H9 (cell line): ENCODE measurements around the gene ZNF521. TPM values are rescaled to one million over a fixed set of nuclear protein-coding genes. Genes with fewer than 3 reads are reported as not detected.

ENCODE experiments used
- DNase-seq: peaks from one replicate; pipeline ENCODE4 v3.0.0-alpha.2; 2017
- H2AFZ ChIP-seq: one replicate; pipeline ENCODE4 v1.6.1; 2013; ENCODE audit warnings: mild to moderate bottlenecking, low read length, control low read depth, moderate library complexity
- H2AK5ac ChIP-seq: 2 replicates; pipeline ENCODE4 v1.6.1; 2013; ENCODE audit warnings: low read length, control low read depth, mixed read lengths; ENCODE audit not compliant: insufficient read length
- H2BK120ac ChIP-seq: one replicate; pipeline ENCODE4 v1.6.1; 2013; ENCODE audit warnings: low read depth, mild to moderate bottlenecking, low read length, control low read depth, inconsistent platforms; ENCODE audit not compliant: poor library complexity, severe bottlenecking
- H2BK12ac ChIP-seq: 2 replicates; pipeline ENCODE4 v1.6.1; 2013; ENCODE audit warnings: low read length, control low read depth, mixed read lengths, low read depth; ENCODE audit not compliant: insufficient read length
- H2BK15ac ChIP-seq: 2 replicates; pipeline ENCODE4 v1.6.1; 2013; ENCODE audit warnings: low read depth, low read length, control low read depth
- H2BK20ac ChIP-seq: one replicate; pipeline ENCODE4 v1.6.1; 2013; ENCODE audit warnings: low read depth, mild to moderate bottlenecking, low read length, control low read depth, inconsistent platforms; ENCODE audit not compliant: poor library complexity, severe bottlenecking
- H2BK5ac ChIP-seq: 2 replicates; pipeline ENCODE4 v1.6.1; 2013; ENCODE audit warnings: low read length, control low read depth, mixed read lengths; ENCODE audit not compliant: insufficient read length
- H3K14ac ChIP-seq: 2 replicates; pipeline ENCODE4 v1.6.1; 2013; ENCODE audit warnings: low read length, control low read depth; ENCODE audit not compliant: insufficient read depth
- H3K18ac ChIP-seq: 2 replicates; pipeline ENCODE4 v1.6.1; 2013; ENCODE audit warnings: low read depth, mild to moderate bottlenecking, mixed read lengths, low read length, control low read depth; ENCODE audit not compliant: insufficient read length
- H3K23ac ChIP-seq: 2 replicates; pipeline ENCODE4 v1.6.1; 2013; ENCODE audit warnings: low read length, control low read depth, mixed read lengths, low read depth; ENCODE audit not compliant: insufficient read length
- H3K23me2 ChIP-seq: 2 replicates; pipeline ENCODE4 v1.6.1; 2013; ENCODE audit warnings: low read depth, mild to moderate bottlenecking, mixed read lengths, low read length, control low read depth; ENCODE audit not compliant: insufficient read length, poor library complexity, severe bottlenecking
- H3K27ac ChIP-seq: 2 replicates; pipeline ENCODE4 v1.5.1; 2013; ENCODE audit warnings: low read length, control low read depth, mixed read lengths, low read depth; ENCODE audit not compliant: insufficient read length
- H3K27me3 ChIP-seq: 2 replicates; pipeline ENCODE4 v1.6.1; 2013; ENCODE audit warnings: low read length, control low read depth, inconsistent platforms; ENCODE audit not compliant: insufficient read depth
- H3K4ac ChIP-seq: 2 replicates; pipeline ENCODE4 v1.6.1; 2013; ENCODE audit warnings: low read depth, mild to moderate bottlenecking, control low read depth, inconsistent platforms, low read length, moderate library complexity
- H3K4me1 ChIP-seq: 2 replicates; pipeline ENCODE4 v1.6.1; 2013; ENCODE audit warnings: low read length, control low read depth, inconsistent platforms; ENCODE audit not compliant: insufficient read depth
- H3K4me2 ChIP-seq: 2 replicates; pipeline ENCODE4 v1.6.1; 2013; ENCODE audit warnings: low read length, control low read depth, mixed read lengths; ENCODE audit not compliant: insufficient read length, insufficient read depth
- H3K56ac ChIP-seq: 2 replicates; pipeline ENCODE4 v1.6.1; 2013; ENCODE audit warnings: low read depth, mild to moderate bottlenecking, mixed read lengths, low read length, control low read depth; ENCODE audit not compliant: insufficient read length
- H3K79me1 ChIP-seq: 2 replicates; pipeline ENCODE4 v1.6.1; 2013; ENCODE audit warnings: low read depth, mild to moderate bottlenecking, moderate library complexity, low read length, control low read depth, inconsistent platforms; ENCODE audit not compliant: insufficient read depth, poor library complexity, severe bottlenecking
- H3K79me2 ChIP-seq: 2 replicates; pipeline ENCODE4 v1.6.1; 2013; ENCODE audit warnings: low read length, control low read depth, inconsistent platforms; ENCODE audit not compliant: insufficient read depth
- H3K9ac ChIP-seq: 2 replicates; pipeline ENCODE4 v1.6.1; 2013; ENCODE audit warnings: low read length, control low read depth, mixed read lengths; ENCODE audit not compliant: insufficient read length; ENCODE audit errors: extremely low read depth
- H3K9me3 ChIP-seq: one replicate; pipeline ENCODE4 v1.6.1; 2013; ENCODE audit warnings: low read depth, low read length, inconsistent platforms; ENCODE audit not compliant: control insufficient read depth
- H3T11ph ChIP-seq: one replicate; pipeline ENCODE4 v1.6.1; 2013; ENCODE audit warnings: mild to moderate bottlenecking, low read length, control low read depth, inconsistent platforms
- H4K20me1 ChIP-seq: one replicate; pipeline ENCODE4 v1.6.1; 2013; ENCODE audit not compliant: control insufficient read depth, insufficient read length, insufficient read depth
- H4K5ac ChIP-seq: 2 replicates; pipeline ENCODE4 v1.6.1; 2013; ENCODE audit warnings: low read depth, mild to moderate bottlenecking, mixed read lengths, low read length, control low read depth; ENCODE audit not compliant: insufficient read length
- H4K8ac ChIP-seq: replicated peaks from 2 replicates; pipeline ENCODE4 v1.6.1; 2013; ENCODE audit warnings: low read length, control low read depth, mixed read lengths, low read depth; ENCODE audit not compliant: insufficient read length
- H4K91ac ChIP-seq: 2 replicates; pipeline ENCODE4 v1.6.1; 2013; ENCODE audit warnings: low read depth, mild to moderate bottlenecking, moderate library complexity, mixed read lengths, low read length, control low read depth; ENCODE audit not compliant: insufficient read length
- H3K27ac Mint-ChIP-seq, 3 experiments: 2 replicates in 2 of 3; 3 replicates in 1 of 3; pipeline ENCODE4 v1.8.0; 2020 to 2021; ENCODE audit warnings: mixed read lengths in 3 of 3, mild to moderate bottlenecking in 1 of 3, moderate library complexity in 1 of 3
- H3K27me3 Mint-ChIP-seq: 2 replicates; pipeline ENCODE4 v1.8.0; 2021; ENCODE audit warnings: low read depth, mild to moderate bottlenecking, moderate library complexity, mixed read lengths
- H3K36me3 Mint-ChIP-seq, 3 experiments: 2 replicates in 2 of 3; 3 replicates in 1 of 3; pipeline ENCODE4 v1.8.0; 2020 to 2021; ENCODE audit warnings: low read depth in 3 of 3, mixed read lengths in 3 of 3; ENCODE audit not compliant: insufficient read depth in 1 of 3
- H3K4me1 Mint-ChIP-seq, 2 experiments: 2 replicates each; pipeline ENCODE4 v1.8.0; 2020; ENCODE audit warnings: mixed read lengths in 2 of 2
- H3K4me3 Mint-ChIP-seq, 2 experiments: 2 replicates in 1 of 2; 3 replicates in 1 of 2; pipeline ENCODE4 v1.8.0; 2020 to 2021; ENCODE audit warnings: mild to moderate bottlenecking in 2 of 2, mixed read lengths in 2 of 2, moderate library complexity in 1 of 2
- H3K9me3 Mint-ChIP-seq, 2 experiments: 2 replicates in 1 of 2; 3 replicates in 1 of 2; pipeline ENCODE4 v1.8.0; 2020; ENCODE audit warnings: mild to moderate bottlenecking in 2 of 2, mixed read lengths in 2 of 2, moderate library complexity in 1 of 2
- WGBS: extraction: QIAGEN DNeasy Blood & Tissue Kit; methylation state at CpG from one replicate; pipeline ENCODE4 v1.1.7; 2013; ENCODE audit warnings: missing lambda C conversion rate, low lambda C conversion rate, mixed read lengths; ENCODE audit not compliant: insufficient read length; ENCODE audit errors: extremely low coverage; 5-methylcytosine and 5-hydroxymethylcytosine counted together
- total RNA-seq: library from RNA; stranded (reverse); gene quantifications from 2 replicates; pipeline ENCODE4 v1.2.1, GENCODE V29; 2021
- TF ChIP-seq, protein P1 (sequence below): fragments of 200-600 bp; sonication (generic); conservative IDR thresholded peaks from 3 replicates; pipeline ENCODE4 v1.8.0; 2021; ENCODE audit warnings: antibody characterized with exemption, mild to moderate bottlenecking

Gene ZNF521
- total RNA-seq, 1 experiment from 2014 or later = 3.3 TPM

DNA sequence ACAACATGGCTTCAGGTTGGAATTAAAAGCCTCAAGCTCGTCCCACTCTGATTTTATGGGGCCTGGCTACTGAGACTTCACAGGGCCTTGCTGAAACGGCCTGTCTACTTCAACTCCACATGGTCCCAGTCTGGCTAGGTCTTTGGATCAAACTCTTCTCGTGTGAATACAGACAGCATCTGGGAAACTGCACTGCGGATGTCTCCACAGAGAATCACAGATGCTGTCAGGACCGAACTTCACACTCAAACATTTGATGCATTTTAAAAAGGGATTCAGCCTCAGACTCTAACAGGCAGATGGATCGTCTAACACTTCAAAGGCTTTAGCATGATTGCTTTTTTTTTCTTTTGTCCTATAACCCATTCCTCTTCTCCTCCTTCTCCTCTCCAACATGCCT is 198.5 kb downstream of the ZNF521 start:
- H3K27ac Mint-ChIP-seq = no peak overlapping the region

More for the DNA sequence above, 198.5 kb downstream of the ZNF521 start:
- H3K79me1 ChIP-seq = no peaks in the 10 kb centered on the region
- no peak overlapping the region for H2BK120ac ChIP-seq
- no peaks in the 10 kb centered on the region for H3K4me1 ChIP-seq
- H3K9ac ChIP-seq = no peak overlapping the region
- Mint-ChIP-seq H3K27me3 (peaks cover 3% of the 10 kb centered on the region), H3K36me3 (peaks cover 0 to 22% (median 2%) of the 10 kb centered on the region in 3 experiments; a peak in 3 of 7 replicates), H3K4me3 (no peak overlapping the region), H3K9me3 (peaks cover 0 to 7% of the 10 kb centered on the region in 2 experiments; a peak in 2 of 5 replicates), H3K4me1 (no peaks in the 10 kb centered on the region)
- H3K56ac ChIP-seq = no peak overlapping the region
- H3K4ac ChIP-seq = no peak overlapping the region
- TF ChIP-seq, protein P1, sequence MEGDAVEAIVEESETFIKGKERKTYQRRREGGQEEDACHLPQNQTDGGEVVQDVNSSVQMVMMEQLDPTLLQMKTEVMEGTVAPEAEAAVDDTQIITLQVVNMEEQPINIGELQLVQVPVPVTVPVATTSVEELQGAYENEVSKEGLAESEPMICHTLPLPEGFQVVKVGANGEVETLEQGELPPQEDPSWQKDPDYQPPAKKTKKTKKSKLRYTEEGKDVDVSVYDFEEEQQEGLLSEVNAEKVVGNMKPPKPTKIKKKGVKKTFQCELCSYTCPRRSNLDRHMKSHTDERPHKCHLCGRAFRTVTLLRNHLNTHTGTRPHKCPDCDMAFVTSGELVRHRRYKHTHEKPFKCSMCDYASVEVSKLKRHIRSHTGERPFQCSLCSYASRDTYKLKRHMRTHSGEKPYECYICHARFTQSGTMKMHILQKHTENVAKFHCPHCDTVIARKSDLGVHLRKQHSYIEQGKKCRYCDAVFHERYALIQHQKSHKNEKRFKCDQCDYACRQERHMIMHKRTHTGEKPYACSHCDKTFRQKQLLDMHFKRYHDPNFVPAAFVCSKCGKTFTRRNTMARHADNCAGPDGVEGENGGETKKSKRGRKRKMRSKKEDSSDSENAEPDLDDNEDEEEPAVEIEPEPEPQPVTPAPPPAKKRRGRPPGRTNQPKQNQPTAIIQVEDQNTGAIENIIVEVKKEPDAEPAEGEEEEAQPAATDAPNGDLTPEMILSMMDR = no peak
- H2BK15ac ChIP-seq = no peak overlapping the region
- no peak overlapping the region for H2BK5ac ChIP-seq
- no peak overlapping the region for H4K8ac ChIP-seq
- H4K20me1 ChIP-seq = no peaks in the 10 kb centered on the region
- no peak overlapping the region for H2BK20ac ChIP-seq
- no peak overlapping the region for H4K5ac ChIP-seq
- H3K23ac ChIP-seq = no peak overlapping the region
- H2AK5ac ChIP-seq = no peak overlapping the region
- H3K14ac ChIP-seq = no peak overlapping the region
- no peak for DNase-seq
- no peak overlapping the region for H3K27ac ChIP-seq
- H2BK12ac ChIP-seq = no peak overlapping the region
- H3K27me3 ChIP-seq = no peaks in the 10 kb centered on the region
- H3K9me3 ChIP-seq = no peaks in the 10 kb centered on the region
- H3K18ac ChIP-seq = no peak overlapping the region
- no peaks in the 10 kb centered on the region for H3K79me2 ChIP-seq
- H3K4me2 ChIP-seq = no peak overlapping the region
- H4K91ac ChIP-seq = no peak overlapping the region
- no peaks in the 10 kb centered on the region for H3K23me2 ChIP-seq
- H2AFZ ChIP-seq = no peak overlapping the region
- no peak overlapping the region for H3T11ph ChIP-seq
- WGBS = no CpG with 5 or more reads among the region's 6 CpGs
